Activated CD4-positive, alpha-beta T cell treated with anti-CD3 and anti-CD28 coated beads, Interleukin-2, amount 10 ng/mL, durations not matched to agents 24 days and 14 days (primary cell): ENCODE measurements around the gene PKN3. TPM values are rescaled to one million over a fixed set of nuclear protein-coding genes. Genes with fewer than 3 reads are reported as not detected.

Experiments
- DNase-seq: peaks from one replicate; pipeline ENCODE4 v3.0.0; 2022
- H3K27ac Mint-ChIP-seq: one replicate; pipeline ENCODE4 v1.8.0; 2022; ENCODE audit warnings: mild to moderate bottlenecking, mixed read lengths
- H3K27me3 Mint-ChIP-seq: one replicate; pipeline ENCODE4 v1.8.0; 2022; ENCODE audit warnings: mixed read lengths
- H3K36me3 Mint-ChIP-seq: one replicate; pipeline ENCODE4 v1.8.0; 2022; ENCODE audit warnings: low read depth, mild to moderate bottlenecking, mixed read lengths
- H3K4me1 Mint-ChIP-seq: one replicate; pipeline ENCODE4 v1.8.0; 2021; ENCODE audit warnings: mixed read lengths
- H3K4me3 Mint-ChIP-seq: one replicate; pipeline ENCODE4 v1.8.0; 2022; ENCODE audit warnings: mild to moderate bottlenecking, moderate library complexity, mixed read lengths
- H3K9me3 Mint-ChIP-seq: one replicate; pipeline ENCODE4 v1.8.0; 2021; ENCODE audit warnings: mixed read lengths
- intact Hi-C: fragments of 100-400 bp; cut with micrococcal nuclease; formaldehyde crosslinking; loops from one replicate; pipeline ENCODE4 v1.15.1; 2023
- total RNA-seq: library from RNA; stranded (reverse); gene quantifications from 2 replicates; pipeline ENCODE4 v1.2.3, GENCODE V29; 2022

The PKN3 gene
- total RNA-seq, 1 donor from 2014 or later = 24.3 TPM

DNA sequence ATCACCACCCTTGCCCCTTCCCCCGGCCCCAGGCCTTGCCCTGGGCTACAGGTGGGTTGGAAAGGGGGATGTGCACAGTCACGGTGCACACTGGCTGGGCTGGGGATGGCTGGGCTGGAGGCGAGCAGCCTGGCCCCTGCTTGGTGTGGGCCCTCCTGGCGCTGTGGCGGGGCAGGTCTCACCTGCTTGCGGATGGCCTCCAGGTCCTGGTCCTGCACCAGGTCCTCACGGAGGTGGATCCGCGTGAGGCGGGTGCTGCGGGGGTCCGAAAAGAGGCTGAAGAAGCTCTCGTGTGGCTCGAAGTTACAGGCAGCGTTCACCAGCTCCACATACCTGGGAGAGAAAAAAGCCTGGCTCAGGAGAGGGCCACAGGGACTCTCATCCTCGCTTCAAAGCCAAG, 51.3 kb downstream of the PKN3 start:
- Mint-ChIP-seq H3K9me3 (no peaks in the 10 kb centered on the region), H3K4me1 (no peaks in the 10 kb centered on the region), H3K27me3 (no peaks in the 10 kb centered on the region), H3K27ac (no peak overlapping the region), H3K4me3 (no peak overlapping the region), H3K36me3 (no peaks in the 10 kb centered on the region)
- no peak for DNase-seq
- intact Hi-C loops = no loop called here

DNA sequence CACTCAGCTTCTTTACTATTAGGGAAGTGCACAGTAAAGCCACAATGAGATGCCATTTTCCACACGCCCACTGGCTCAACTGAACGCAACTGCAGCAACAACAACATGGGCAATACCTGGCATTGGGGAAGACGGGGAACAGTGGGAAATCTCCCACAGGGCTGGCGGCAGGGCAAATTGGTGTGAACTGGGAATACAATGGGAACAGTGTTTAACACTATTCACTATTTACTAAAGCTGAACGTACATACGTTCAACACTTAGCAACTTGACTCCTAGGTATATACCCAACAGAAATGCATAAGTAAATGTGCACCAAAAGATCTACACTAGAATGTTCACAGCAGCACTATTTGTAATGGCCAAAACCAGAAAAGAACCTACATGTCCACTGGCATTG, 55.3 kb downstream of the PKN3 start:
- Mint-ChIP-seq H3K4me1 (no peaks in the 10 kb centered on the region), H3K9me3 (no peaks in the 10 kb centered on the region), H3K27me3 (no peaks in the 10 kb centered on the region), H3K36me3 (no peaks in the 10 kb centered on the region), H3K4me3 (no peak overlapping the region), H3K27ac (no peak overlapping the region)
- intact Hi-C loops = no loop called here
- DNase-seq = no peak

DNA sequence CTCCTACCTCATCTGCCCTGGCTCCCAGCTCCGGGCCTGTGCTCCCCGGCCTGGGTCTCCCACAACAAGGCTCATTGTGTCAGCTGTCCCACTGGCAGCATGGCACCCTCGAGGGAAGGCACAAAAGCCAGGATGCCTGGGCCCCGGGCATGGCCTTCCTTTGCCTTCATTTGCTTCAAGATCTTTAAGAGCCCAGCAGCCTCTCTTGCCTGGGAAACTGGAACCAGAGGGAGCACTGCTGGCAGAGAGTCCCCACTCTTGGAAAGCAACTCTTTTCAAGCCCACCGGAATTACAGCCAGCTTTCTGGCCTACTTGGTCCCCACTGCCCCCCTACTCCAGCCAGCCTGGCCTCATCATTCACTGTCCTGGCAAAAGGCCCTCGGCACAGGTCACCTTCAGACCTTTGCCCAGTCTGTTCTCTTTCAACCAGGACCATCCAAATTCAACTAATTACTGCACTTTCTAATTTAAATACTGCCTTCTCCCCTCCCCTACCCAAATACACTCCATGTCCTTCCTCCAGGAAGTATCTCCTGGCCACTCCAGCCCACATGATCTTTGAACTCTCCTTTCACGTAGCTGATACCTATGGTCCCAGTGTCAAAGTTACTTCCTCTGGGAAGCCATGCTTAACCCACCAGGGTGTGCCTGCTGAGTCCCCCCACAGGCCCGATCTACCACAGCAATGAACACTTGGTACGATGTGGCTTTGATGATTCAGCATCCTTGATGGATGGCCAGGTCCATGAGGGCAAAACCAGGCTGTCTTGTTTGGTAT, 60.6 kb downstream of the PKN3 start:
- intact Hi-C loops = no loop called here
- no peaks in the 10 kb centered on the region for H3K27me3 Mint-ChIP-seq
- H3K9me3 Mint-ChIP-seq = no peaks in the 10 kb centered on the region
- no peaks in the 10 kb centered on the region for H3K4me1 Mint-ChIP-seq
- no peaks in the 10 kb centered on the region for H3K36me3 Mint-ChIP-seq
- no peak overlapping the region for H3K4me3 Mint-ChIP-seq
- no peak overlapping the region for H3K27ac Mint-ChIP-seq
- DNase-seq = no peak

DNA sequence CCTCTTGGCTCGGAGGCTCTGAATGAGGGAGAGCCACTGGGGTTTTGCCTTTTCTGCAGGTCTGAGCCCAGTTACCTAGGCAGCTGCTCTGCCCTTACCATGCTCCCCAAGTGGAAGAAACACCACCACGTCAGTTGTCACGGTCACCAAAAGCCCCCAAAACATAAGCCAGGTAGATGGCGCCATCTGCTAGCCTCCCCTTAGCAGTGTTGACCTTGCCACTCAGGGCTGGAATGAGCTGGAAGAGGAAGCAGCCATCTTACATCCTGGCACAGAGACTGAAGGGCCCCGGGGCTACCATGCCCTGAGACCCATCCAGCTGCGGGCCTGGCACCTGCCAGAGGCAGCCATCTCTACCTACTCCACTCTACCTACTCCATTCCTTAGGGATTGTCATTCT, 62.1 kb downstream of the PKN3 start:
- no peaks in the 10 kb centered on the region for H3K9me3 Mint-ChIP-seq
- DNase-seq = no peak
- intact Hi-C loops = no loop called here
- no peak overlapping the region for H3K27ac Mint-ChIP-seq
- H3K27me3 Mint-ChIP-seq = no peaks in the 10 kb centered on the region
- peaks cover 4% of the 10 kb centered on the region for H3K4me1 Mint-ChIP-seq
- H3K4me3 Mint-ChIP-seq = no peak overlapping the region
- H3K36me3 Mint-ChIP-seq = no peaks in the 10 kb centered on the region

DNA sequence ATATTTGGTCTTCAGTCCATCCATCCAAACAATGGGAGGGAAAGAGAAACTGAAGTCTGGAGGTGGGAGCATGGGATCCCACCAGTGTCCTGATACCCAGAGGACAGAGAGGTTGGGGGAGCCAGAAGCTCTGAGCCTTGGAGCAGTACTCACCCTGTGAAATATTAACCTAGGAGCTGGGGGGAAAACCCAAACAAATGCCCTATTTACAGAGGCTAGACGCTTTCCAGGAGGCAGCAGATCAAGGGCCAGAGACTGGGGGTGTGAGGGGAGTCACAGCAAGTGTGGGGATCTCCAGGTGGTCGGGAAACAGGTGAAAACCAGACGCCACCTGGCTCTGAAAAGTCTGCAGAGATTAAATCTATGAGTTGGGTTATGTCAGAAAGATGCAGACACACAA, 63.2 kb downstream of the PKN3 start:
- no peaks in the 10 kb centered on the region for H3K36me3 Mint-ChIP-seq
- no peak for DNase-seq
- H3K27me3 Mint-ChIP-seq = no peaks in the 10 kb centered on the region
- H3K4me1 Mint-ChIP-seq = peaks cover 11% of the 10 kb centered on the region
- no peak overlapping the region for H3K4me3 Mint-ChIP-seq
- H3K9me3 Mint-ChIP-seq = no peaks in the 10 kb centered on the region
- intact Hi-C loops = no loop called here
- no peak overlapping the region for H3K27ac Mint-ChIP-seq

DNA sequence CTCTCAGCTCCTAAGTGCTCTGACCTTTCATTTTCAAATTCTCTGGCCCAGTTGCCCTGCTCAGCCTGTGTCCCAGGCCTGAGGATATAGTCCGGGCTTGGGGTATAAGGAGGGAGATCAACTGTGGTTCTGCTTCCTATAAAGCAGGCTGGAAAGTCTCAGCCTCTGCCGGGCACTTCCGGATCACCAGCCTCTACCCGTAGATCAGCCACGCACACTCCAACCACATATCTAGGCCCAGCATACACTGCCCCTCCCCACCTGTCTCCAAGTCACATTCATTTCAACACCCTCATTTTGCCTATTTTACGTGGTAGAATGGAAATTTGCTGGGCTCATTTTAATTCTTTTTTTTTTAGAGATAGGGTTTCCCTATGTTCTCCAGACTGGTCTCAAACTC, 66.3 kb downstream of the PKN3 start:
- no peak for DNase-seq
- no peaks in the 10 kb centered on the region for H3K27me3 Mint-ChIP-seq
- no peaks in the 10 kb centered on the region for H3K36me3 Mint-ChIP-seq
- no peak overlapping the region for H3K4me3 Mint-ChIP-seq
- no peak overlapping the region for H3K27ac Mint-ChIP-seq
- H3K9me3 Mint-ChIP-seq = no peaks in the 10 kb centered on the region
- H3K4me1 Mint-ChIP-seq = peaks cover 15% of the 10 kb centered on the region
- intact Hi-C loops = no loop called here

Other genes starting within 250 kb of the PKN3 start
- 60.8 and 64.8 TPM in 2 replicates for gene ODF2, start 246.5 kb upstream of the PKN3 start, total RNA-seq
- gene GLE1, start 197.8 kb upstream of the PKN3 start, total RNA-seq = 53.3 and 54.1 TPM in 2 replicates
- gene SPTAN1, start 149.9 kb upstream of the PKN3 start, total RNA-seq = 240 and 249 TPM in 2 replicates
- gene DYNC2I2, start 45.7 kb upstream of the PKN3 start, total RNA-seq = 47.4 and 47.7 TPM in 2 replicates
- gene SET, start 13.3 kb upstream of the PKN3 start, total RNA-seq = 831 and 846 TPM in 2 replicates
- gene ZDHHC12, start 21.6 kb downstream of the PKN3 start, total RNA-seq = 46.9 and 48.4 TPM in 2 replicates
- gene ZER1, start 69.4 kb downstream of the PKN3 start, total RNA-seq = 12.3 and 14.4 TPM in 2 replicates
- gene TBC1D13, start 84.8 kb downstream of the PKN3 start, total RNA-seq = 19.2 and 19.9 TPM in 2 replicates
- 22.9 and 23.3 TPM in 2 replicates for gene ENDOG, start 116.0 kb downstream of the PKN3 start, total RNA-seq
- 149 and 154 TPM in 2 replicates for gene SPOUT1, start 127.3 kb downstream of the PKN3 start, total RNA-seq
- 11.7 and 14.4 TPM in 2 replicates for gene KYAT1, start 179.4 kb downstream of the PKN3 start, total RNA-seq
- gene LRRC8A, start 179.6 kb downstream of the PKN3 start, total RNA-seq = 27.7 and 28.4 TPM in 2 replicates
- 0.45 and 0.47 TPM in 2 replicates for gene PHYHD1, start 218.5 kb downstream of the PKN3 start, total RNA-seq
- gene DOLK, start 245.1 kb downstream of the PKN3 start, total RNA-seq = 15.2 and 15.9 TPM in 2 replicates
- gene NUP188, start 245.2 kb downstream of the PKN3 start, total RNA-seq = 162 and 176 TPM in 2 replicates